ENCODE results near the gene STK32B. TPM values are rescaled to one million over a fixed set of nuclear protein-coding genes. Genes with fewer than 3 reads are reported as not detected.
"Not testable (repeated sequence)": the region's sequence is repeated elsewhere in the genome, so short reads cannot be mapped to it uniquely, and the experiment has no call there.

The STK32B gene
- polyA plus RNA-seq, 1 experiment = 4.3 TPM

GRCh38 chr4:5232549-5232948 is 181.3 kb downstream of the STK32B start:
- POLR2A ChIA-PET = no interaction called here
- Histone ChIP-seq H3K27ac (ENCODE audit: low read depth, low read length) (no peak overlapping the region), H3K4me3 (ENCODE audit: low read depth, low read length) (no peak overlapping the region), H3K27me3 (ENCODE audit: control insufficient read depth, insufficient read depth, low read length) (no peaks in the 10 kb centered on the region), H3K9me3 (ENCODE audit: control insufficient read depth, insufficient read depth, low read length) (no peaks in the 10 kb centered on the region)
- no peak for TF ChIP-seq CTCF (IDR thresholded peaks at IDR 0.05; ENCODE audit: low read depth, low read length)
- no peak for DNase-seq (ENCODE audit: low read depth, low spot score)
- CTCF ChIA-PET = no interaction called here

- no peaks in the 10 kb centered on the region for H3K9me3 ChIP-seq (ENCODE audit: control insufficient read depth, insufficient read depth, low read length)
- no peak for DNase-seq (ENCODE audit: low read depth, low spot score)
- no peak for TF ChIP-seq CTCF (IDR thresholded peaks at IDR 0.05; ENCODE audit: low read depth, low read length)
- H3K27me3 ChIP-seq (ENCODE audit: control insufficient read depth, insufficient read depth, low read length) = no peaks in the 10 kb centered on the region
- CTCF ChIA-PET = no interaction called here
- H3K27ac ChIP-seq (ENCODE audit: low read depth, low read length) = no peak overlapping the region
- H3K4me3 ChIP-seq (ENCODE audit: low read depth, low read length) = no peak overlapping the region
- POLR2A ChIA-PET = no interaction called here
These were observed 185.9 kb downstream of the STK32B start for GRCh38 chr4:5237086-5237660.

GRCh38 chr4:5238173-5238572 is 186.9 kb downstream of the STK32B start:
- DNase-seq (ENCODE audit: low read depth, low spot score) = no peak
- POLR2A ChIA-PET = no interaction called here
- no peak for TF ChIP-seq CTCF (IDR thresholded peaks at IDR 0.05; ENCODE audit: low read depth, low read length)

GRCh38 chr4:5247061-5247460 is 195.8 kb downstream of the STK32B start:
- H3K27ac ChIP-seq (ENCODE audit: low read depth, low read length); H3K27me3 ChIP-seq (ENCODE audit: control insufficient read depth, insufficient read depth, low read length); DNase-seq (ENCODE audit: low read depth, low spot score); CTCF ChIA-PET; H3K4me3 ChIP-seq (ENCODE audit: low read depth, low read length); H3K9me3 ChIP-seq (ENCODE audit: control insufficient read depth, insufficient read depth, low read length); POLR2A ChIA-PET: not testable (repeated sequence)

More at GRCh38 chr4:5238173-5238572, 186.9 kb downstream of the STK32B start:
- H3K27me3 ChIP-seq (ENCODE audit: control insufficient read depth, insufficient read depth, low read length) = no peaks in the 10 kb centered on the region
- H3K4me3 ChIP-seq (ENCODE audit: low read depth, low read length) = no peak overlapping the region
- no peaks in the 10 kb centered on the region for H3K9me3 ChIP-seq (ENCODE audit: control insufficient read depth, insufficient read depth, low read length)
- no peak overlapping the region for H3K27ac ChIP-seq (ENCODE audit: low read depth, low read length)
- CTCF ChIA-PET = no interaction called here

- H3K9me3 ChIP-seq (ENCODE audit: control insufficient read depth, insufficient read depth, low read length) = no peaks in the 10 kb centered on the region
- no peak overlapping the region for H3K27ac ChIP-seq (ENCODE audit: low read depth, low read length)
- ChIA-PET CTCF (no interaction called here), POLR2A (no interaction called here)
- H3K27me3 ChIP-seq (ENCODE audit: control insufficient read depth, insufficient read depth, low read length) = no peaks in the 10 kb centered on the region
- no peak overlapping the region for H3K4me3 ChIP-seq (ENCODE audit: low read depth, low read length)
- TF ChIP-seq CTCF (IDR thresholded peaks at IDR 0.05; ENCODE audit: low read depth, low read length) = no peak
- no peak for DNase-seq (ENCODE audit: low read depth, low spot score)
These were observed 196.5 kb downstream of the STK32B start for GRCh38 chr4:5247735-5248134.

GRCh38 chr4:5249727-5250126 is 198.4 kb downstream of the STK32B start:
- ChIA-PET CTCF (no interaction called here), POLR2A (no interaction called here)
- no peak for DNase-seq (ENCODE audit: low read depth, low spot score)
- TF ChIP-seq CTCF (IDR thresholded peaks at IDR 0.05; ENCODE audit: low read depth, low read length) = no peak
- Histone ChIP-seq H3K4me3 (ENCODE audit: low read depth, low read length) (no peak overlapping the region), H3K27me3 (ENCODE audit: control insufficient read depth, insufficient read depth, low read length) (no peaks in the 10 kb centered on the region), H3K27ac (ENCODE audit: low read depth, low read length) (no peak overlapping the region), H3K9me3 (ENCODE audit: control insufficient read depth, insufficient read depth, low read length) (no peaks in the 10 kb centered on the region)

GRCh38 chr4:5250536-5250935 is 199.3 kb downstream of the STK32B start:
- H3K4me3 ChIP-seq (ENCODE audit: low read depth, low read length); H3K27me3 ChIP-seq (ENCODE audit: control insufficient read depth, insufficient read depth, low read length); DNase-seq (ENCODE audit: low read depth, low spot score); CTCF ChIA-PET; H3K9me3 ChIP-seq (ENCODE audit: control insufficient read depth, insufficient read depth, low read length); H3K27ac ChIP-seq (ENCODE audit: low read depth, low read length); POLR2A ChIA-PET: not testable (repeated sequence)

Data from AG04450 (cell line).